NCI-H2107 (cell line): Measurements from ENCODE around the gene CCL7.
"Not testable (repeated sequence)": the region's sequence is repeated elsewhere in the genome, so short reads cannot be mapped to it uniquely, and the experiment has no call there.

Experiments used
- DNase-seq: peaks from one replicate; lab custom pipeline; 2025; lab: John Stamatoyannopoulos, UW

Gene CCL7

DNA sequence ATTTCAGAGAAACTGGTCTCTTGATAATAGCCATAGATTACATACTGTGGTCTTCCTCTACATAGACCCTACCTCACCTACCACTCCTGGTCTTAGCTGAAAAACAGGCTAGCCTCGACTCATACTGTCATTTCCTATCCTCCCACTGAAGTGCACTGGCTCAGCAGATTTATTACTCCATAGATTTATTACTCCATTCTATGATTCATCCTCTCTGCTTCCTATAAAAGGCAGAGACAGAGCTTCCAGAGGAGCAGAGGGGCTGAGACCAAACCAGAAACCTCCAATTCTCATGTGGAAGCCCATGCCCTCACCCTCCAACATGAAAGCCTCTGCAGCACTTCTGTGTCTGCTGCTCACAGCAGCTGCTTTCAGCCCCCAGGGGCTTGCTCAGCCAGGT, at the start of gene CCL7:
CCL7 (plus strand) TSS at position 253 of the 400 bp plus-strand sequence; CDS start at position 323, 70 bp downstream.
- DNase-seq = no peak

GRCh38 chr17:34220752-34221395, 49.1 kb upstream of the CCL7 start:
- no peak for DNase-seq

DNA sequence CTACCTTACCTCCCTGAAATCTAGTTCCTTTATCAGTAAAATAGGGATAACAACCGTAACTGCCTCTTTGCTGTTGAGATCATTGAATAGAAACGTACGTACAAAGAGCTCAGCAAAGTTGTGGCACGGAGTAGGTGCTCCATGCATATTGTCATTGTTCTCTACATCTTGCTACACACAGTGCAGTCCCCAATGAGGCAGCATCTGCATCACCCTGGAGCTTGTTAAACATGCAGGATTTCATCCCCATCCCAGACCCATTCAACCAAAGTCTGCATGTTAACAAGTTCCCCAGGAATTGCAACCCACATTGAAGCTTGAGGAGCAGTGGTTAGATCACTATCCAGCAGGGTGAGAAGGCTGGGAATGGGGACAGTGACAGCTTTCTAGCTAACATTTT, 48.6 kb upstream of the CCL7 start:
- no peak for DNase-seq

DNA sequence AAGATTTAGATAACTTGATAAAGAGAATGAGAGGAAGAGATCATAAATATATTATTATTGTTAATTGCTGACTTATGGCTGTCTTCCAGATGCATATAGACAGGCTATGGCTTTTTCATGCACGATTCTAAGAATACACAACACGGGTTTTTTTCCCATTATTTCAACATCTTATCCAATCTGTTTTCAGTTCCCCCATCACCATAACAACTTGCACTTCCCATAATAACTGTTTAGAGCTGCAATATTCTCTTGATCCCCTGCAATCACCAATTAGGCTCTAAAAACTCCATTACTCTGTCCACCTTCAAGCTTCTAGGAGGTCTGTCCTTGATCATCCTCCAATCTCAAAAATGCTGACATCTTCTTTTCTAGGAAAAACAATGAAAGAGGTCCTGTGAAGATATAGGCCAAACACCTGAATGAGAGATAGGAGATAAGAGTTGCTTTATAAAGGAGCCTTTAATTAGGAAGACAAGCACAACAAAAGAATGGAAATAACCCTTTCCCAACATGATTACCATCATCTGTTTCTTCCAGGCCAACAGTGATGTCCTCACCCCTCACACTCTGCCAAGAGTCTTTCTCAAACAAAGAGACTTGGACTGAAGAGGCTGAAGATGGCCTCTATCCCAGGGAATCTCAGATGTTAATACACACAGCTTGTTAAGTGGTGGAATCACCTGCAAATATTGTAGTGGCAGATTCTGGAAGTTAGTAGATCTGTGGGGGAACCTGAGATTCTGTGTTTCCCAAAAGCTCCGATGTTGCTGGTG, 47.1 kb upstream of the CCL7 start:
- no peak for DNase-seq

DNA sequence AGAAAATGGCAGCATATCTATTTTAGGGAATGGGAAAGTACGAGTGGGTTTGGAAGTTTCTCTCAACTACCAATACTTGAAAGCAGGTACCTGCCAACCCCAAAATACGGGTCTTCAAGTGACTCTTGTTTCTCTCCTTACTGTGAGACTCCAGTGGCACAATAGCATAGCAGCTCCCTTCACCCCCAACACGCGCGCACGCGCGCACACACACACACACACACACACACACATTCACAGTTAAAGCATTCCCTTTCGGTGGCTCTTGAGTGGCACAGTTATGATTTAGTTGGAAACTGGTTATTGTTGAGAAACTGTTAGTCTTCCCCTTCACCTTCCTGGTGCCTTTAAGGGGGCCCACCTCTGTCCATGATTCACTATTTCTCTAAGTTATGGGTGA, 45.0 kb upstream of the CCL7 start:
- no peak for DNase-seq

DNA sequence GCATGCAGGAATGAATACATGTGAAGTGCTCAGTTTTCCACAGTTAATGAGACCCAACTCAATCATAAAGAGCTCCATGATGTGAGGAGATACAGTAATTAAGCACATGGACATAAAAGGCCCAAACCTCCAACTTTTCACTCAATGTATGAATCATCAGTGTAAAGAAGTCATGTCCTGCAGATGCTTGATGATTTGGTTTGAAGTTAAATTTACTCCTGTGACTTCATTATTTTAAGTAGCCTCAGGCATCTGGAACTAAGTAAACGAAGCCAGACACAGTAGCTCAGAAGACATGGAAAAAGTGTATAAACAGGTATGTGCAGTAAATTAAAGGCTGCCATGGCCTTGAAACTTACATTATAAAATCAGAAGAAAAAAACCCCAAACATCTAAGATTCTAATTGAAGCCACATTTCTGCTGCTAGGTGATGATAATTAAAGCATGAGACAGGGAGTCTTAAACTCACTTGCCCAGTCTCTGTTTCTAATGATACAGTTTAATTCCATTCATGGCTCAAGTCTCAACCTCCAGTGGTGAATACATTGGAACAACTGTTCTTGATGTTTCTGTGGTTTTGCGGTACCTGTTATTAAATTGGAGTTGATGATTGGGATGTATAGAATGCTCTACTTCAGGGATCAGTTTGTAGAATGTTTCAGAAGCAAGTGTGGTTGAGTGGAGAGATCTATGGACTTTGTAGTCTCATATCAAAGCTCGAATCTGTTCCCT, 43.8 kb upstream of the CCL7 start:
- no peak for DNase-seq

DNA sequence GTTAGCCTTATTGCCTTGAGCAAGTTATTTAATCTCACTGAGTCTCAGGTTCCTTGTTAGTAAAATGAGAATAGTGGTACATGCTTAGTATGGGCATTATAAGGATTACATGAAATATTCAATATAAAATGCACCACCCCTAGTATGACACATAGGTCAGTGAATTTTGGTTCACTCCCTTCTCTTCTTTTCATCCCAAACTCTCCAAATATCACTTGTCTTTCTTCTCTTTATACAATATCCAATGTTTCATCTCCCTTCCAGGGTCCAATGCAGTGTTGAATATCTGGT, 43.3 kb upstream of the CCL7 start:
- no peak for DNase-seq

DNA sequence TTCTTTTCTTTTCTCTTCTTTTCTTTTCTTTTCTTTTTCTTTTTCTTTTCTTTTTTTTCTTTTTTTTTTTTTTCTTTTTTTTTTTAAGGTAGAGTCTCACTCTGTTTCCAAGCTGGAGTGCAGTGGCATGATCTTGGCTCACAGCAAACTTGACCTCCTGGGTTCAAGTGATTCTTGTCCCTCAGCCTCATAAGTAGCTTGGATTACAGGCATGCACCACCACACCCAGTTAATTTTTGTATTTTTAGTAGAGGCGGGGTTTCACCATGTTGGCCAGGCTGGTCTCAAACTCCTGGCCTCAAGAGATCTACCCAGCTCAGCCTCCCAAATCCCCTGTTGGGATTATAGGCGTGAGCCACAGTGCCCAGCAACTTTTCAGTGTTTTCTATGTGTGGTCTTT, 42.7 kb upstream of the CCL7 start:
- not testable (repeated sequence) for DNase-seq

DNA sequence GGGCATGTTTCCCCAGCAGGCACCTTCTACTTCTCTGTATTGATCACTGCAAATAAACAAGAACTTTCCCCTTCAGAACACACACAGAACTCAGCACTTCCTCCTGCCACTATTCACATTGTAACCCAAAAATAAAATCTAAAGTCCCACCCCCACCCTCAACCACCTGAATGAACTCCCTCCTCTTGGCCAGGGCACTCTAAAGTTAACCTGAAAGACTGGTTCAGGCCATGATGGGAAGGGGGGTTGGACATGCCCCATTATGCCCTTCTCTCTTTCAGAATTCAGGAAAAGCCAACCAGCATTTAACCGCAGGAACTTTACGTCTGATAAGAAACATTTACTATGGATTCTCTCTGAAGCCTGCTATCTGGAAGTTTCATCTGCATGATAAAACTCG, 42.3 kb upstream of the CCL7 start:
- no peak for DNase-seq

GRCh38 chr17:34228781-34229180, 41.2 kb upstream of the CCL7 start:
- DNase-seq = no peak

DNA sequence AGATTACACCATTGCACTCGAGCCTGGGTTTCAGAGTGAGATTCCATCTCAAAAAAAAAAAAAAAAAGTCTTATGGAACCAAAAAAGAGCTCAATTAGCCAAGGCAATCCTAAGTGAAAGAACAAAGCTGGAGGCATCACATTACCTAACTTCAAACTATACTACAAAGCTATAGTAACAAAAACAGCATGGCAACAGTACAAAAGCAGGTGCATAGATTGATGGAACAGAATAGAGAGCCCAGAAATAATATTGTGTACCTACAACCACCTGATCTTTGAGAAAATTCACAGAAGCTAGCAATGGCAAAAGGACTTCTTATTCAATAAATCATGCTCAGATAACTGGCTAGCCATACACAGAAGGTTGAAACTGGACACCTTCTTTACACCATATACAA, 39.7 kb upstream of the CCL7 start:
- DNase-seq = no peak

DNA sequence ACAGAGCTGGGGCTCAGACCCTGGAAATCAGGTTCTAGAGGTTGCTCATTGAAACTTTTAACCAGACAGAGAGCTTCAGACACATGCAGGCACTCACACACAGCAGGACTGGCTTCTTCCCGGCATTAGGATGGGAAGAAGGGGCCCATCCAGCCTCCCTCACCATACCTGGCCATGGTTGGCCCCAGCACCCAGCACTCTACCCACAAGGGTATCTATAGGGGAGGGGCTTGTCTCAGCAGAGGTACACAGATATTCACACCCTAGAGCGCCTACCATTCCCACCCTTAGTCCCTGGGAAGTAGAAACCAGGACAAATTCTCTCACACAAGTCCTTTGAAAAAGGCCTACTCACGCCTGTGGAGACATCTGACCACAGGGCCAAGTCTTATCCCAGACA, 35.4 kb upstream of the CCL7 start:
- DNase-seq = no peak

DNA sequence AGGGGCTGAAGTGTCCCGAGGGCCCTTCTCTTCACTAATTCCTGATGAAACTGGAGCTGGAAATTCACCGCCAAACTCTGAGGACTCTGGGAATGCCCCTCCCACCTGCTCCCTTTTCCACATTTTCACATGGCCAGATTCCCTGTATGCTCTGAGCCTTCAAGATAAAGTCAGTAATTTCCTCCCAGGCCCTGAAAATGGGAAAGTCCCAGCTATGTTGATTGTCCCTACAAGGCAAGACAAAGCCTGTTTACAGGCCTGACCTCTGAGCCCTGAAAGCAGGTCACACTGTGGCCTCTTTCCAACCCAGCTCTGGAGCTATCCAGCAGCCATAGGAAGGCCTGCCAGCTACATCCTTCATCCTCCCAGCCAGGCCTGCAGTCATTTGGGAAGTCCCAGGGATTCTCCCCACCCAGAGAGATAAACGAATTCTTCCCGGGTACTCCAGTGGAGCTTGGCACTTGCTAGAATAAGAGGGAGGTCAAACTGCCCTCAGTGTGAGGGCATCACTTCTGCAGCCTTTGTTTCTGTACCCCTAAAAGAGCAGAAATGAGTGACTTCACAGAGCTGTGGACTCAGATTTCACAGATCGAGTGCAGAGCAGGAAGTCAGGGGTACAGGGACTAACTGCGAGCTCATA, 34.5 kb upstream of the CCL7 start:
- no peak for DNase-seq

GRCh38 chr17:34236281-34236892, 33.6 kb upstream of the CCL7 start:
- DNase-seq = no peak

GRCh38 chr17:34237458-34237857, 32.6 kb upstream of the CCL7 start:
- no peak for DNase-seq

GRCh38 chr17:34241062-34241461, 29.0 kb upstream of the CCL7 start:
- DNase-seq = no peak

GRCh38 chr17:34242587-34243363, 27.2 kb upstream of the CCL7 start:
- DNase-seq = no peak

- DNase-seq = no peak
Measured at GRCh38 chr17:34243364-34244320, 26.4 kb upstream of the CCL7 start.

- no peak for DNase-seq
Measured at GRCh38 chr17:34245351-34245905, 24.6 kb upstream of the CCL7 start.

DNA sequence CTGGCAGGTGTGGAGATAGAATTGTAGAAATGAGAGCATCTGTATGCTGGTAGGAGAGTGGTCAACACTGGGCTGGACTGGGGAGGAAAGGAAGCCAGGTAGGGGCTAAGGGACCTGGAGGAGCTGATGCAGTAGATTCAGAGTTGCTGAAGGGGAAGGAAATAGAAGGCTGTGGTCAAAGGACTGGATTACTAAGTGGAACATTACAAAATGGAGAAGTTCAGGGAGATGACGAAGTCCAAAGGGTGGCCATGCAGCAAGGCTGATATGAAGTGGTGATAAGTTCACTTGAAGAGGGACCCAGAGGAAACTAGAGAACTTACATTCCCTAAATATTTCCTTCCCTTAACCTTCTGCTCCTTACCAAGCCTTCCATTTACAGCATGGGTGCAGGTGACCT, 23.6 kb upstream of the CCL7 start:
- no peak for DNase-seq
